IMR-90 (cell line): Measurements from ENCODE around the gene HS3ST5.

Experiments used
- BHLHE40 ChIP-seq: fragments of 150-350 bp; IDR thresholded peaks from 2 replicates; pipeline ENCODE4 v1.6.1; 2016; ENCODE audit warnings: mild to moderate bottlenecking, low read depth, low read length
- CEBPB ChIP-seq: IDR thresholded peaks from 2 replicates; pipeline ENCODE4 v1.6.1; 2012; ENCODE audit warnings: low read depth, low read length, improper control_type of control experiment
- CTCF ChIP-seq: conservative IDR thresholded peaks from 2 replicates; pipeline ENCODE4 v1.5.1; 2012; ENCODE audit warnings: mild to moderate bottlenecking, low read depth, low read length, improper control_type of control experiment
- FOS ChIP-seq: fragments of 150-350 bp; IDR thresholded peaks from 2 replicates; pipeline ENCODE4 v1.6.1; 2016; ENCODE audit warnings: low read depth, low read length
- MAZ ChIP-seq: IDR thresholded peaks from 2 replicates; pipeline ENCODE4 v1.6.1; 2012; ENCODE audit warnings: low read depth, mild to moderate bottlenecking, low read length, improper control_type of control experiment, moderate library complexity, borderline replicate concordance
- NFE2L2 ChIP-seq: fragments of 150-350 bp; IDR thresholded peaks from 2 replicates; pipeline ENCODE4 v1.6.1; 2016; ENCODE audit warnings: low read depth, mild to moderate bottlenecking, low read length
- POLR2A ChIP-seq: IDR thresholded peaks from 2 replicates; pipeline ENCODE4 v1.6.1; 2012; ENCODE audit warnings: mild to moderate bottlenecking, low read depth, low read length
- RAD21 ChIP-seq: IDR thresholded peaks from 2 replicates; pipeline ENCODE4 v1.6.1; 2012; ENCODE audit warnings: low read length, improper control_type of control experiment
- RCOR1 ChIP-seq: IDR thresholded peaks from 2 replicates; pipeline ENCODE4 v1.6.1; 2012; ENCODE audit warnings: mild to moderate bottlenecking, low read length, improper control_type of control experiment; ENCODE audit not compliant: insufficient replicate concordance
- RFX5 ChIP-seq: IDR thresholded peaks from 2 replicates; pipeline ENCODE4 v1.8.0; 2012; ENCODE audit warnings: low read depth, mild to moderate bottlenecking, low read length, moderate library complexity
- SMC3 ChIP-seq: fragments of 150-350 bp; IDR thresholded peaks from 2 replicates; pipeline ENCODE4 v1.6.1; 2016; ENCODE audit warnings: low read depth, mild to moderate bottlenecking, antibody characterized with exemption, low read length, moderate library complexity
- USF2 ChIP-seq: fragments of 150-350 bp; IDR thresholded peaks from 2 replicates; pipeline ENCODE4 v1.6.1; 2017; ENCODE audit warnings: mild to moderate bottlenecking, antibody characterized with exemption, low read length, low read depth

DNA sequence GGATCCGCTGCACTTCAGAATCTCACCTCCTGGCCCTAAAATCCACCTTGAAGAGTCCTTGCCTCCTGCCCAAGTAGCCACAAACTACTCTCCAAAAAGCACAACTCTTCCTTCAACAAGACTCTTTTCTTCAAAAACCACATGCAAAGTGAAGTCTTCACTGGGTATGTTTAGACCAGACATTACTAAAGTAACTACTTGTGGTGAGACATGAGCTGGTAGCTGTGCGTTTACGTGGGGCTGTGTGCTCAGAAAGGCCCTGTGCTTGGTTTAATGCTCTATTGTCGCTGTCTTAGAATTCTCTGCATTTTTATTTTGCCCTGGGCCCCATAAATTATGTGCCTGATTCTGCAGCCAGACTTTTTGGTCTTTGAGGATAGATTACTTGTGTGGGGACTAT is 267.5 kb downstream of the HS3ST5 start:
- TF ChIP-seq CEBPB: no peak
- TF ChIP-seq CTCF: no peak
- TF ChIP-seq POLR2A: no peak
- TF ChIP-seq MAZ: no peak
- no peak for TF ChIP-seq SMC3
- TF ChIP-seq BHLHE40: no peak
- no peak for TF ChIP-seq USF2
- no peak for TF ChIP-seq RAD21
- no peak for TF ChIP-seq RFX5
- TF ChIP-seq FOS: no peak
- TF ChIP-seq NFE2L2: no peak
- no peak for TF ChIP-seq RCOR1
